AG04449 (cell line): ENCODE data around the gene OTOP3.

Experiments used
- CTCF ChIA-PET: fragments of 350-600 bp; formaldehyde crosslinking; extraction: SDS; loops from one replicate; lab custom pipeline; 2021; ENCODE audit warnings: antibody characterized with exemption; lab: Yijun Ruan, JAX
- POLR2A ChIA-PET: fragments of 400-600, 350-600 bp; formaldehyde crosslinking; extraction: SDS; loops from one replicate; lab custom pipeline; 2020; ENCODE audit warnings: antibody characterized with exemption, inconsistent platforms; lab: Yijun Ruan, JAX
- DNase-seq: peaks from one replicate; pipeline ENCODE4 v3.0.0-alpha.2; 2010; ENCODE audit warnings: low read depth, low spot score
- H3K4me3 ChIP-seq: 2 replicates; pipeline ENCODE4 v1.5.1; 2011; ENCODE audit warnings: low read depth, mild to moderate bottlenecking, control low read depth, low read length
- TF ChIP-seq, protein P1 (sequence below): IDR thresholded peaks from one replicate; pipeline ENCODE4 v1.5.1; 2011; ENCODE audit warnings: mild to moderate bottlenecking, moderate library complexity, low read length, control low read depth, inconsistent platforms; ENCODE audit not compliant: insufficient read depth; ENCODE audit errors: missing control alignments

OTOP3 gene

DNA sequence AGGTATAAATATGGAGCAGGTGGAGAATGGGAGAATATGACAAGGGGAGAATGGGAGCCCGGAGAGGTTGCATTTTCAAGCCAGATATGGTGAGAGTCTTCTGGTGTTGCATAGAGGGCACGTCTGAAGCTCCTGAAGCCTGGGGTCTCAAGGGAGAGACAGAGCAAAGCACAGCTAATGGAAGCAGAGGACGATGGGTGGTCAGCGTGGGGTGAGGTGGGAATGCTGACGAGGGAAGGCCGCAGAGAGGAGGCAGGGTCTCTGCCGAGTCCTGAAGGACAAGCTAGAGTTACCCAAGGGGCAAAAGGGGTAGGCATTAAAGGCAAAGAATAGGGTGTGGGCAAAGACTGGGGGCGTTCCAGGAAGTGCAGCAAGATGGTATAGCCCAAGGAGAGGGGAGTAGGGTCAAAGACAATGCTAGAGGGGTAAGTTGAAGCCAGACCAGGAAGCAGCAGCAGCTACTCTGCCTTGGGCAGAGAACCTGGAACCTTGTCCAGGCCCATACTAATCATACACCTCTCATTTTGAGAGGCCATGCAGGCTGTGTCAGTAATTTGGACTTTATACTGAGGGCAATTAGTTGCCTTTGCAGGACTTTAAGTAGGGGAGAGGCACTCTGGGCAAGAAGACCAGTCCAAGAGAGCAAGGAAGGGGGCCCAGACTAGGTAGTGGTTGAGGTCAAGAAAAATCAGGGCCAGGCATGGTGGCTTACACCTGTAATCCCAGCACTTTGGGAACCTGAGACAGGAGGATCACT lies 2.7 kb downstream of the OTOP3 start:
- DNase-seq: no peak
- ChIA-PET POLR2A (no interaction called here), CTCF (interaction anchor here (2.1 to 2.8 kb wide), 2 partner anchors 20 to 23 kb away, joined by 7 to 11 read pairs; no protein-coding TSS in a partner anchor)
- TF ChIP-seq, protein P1, sequence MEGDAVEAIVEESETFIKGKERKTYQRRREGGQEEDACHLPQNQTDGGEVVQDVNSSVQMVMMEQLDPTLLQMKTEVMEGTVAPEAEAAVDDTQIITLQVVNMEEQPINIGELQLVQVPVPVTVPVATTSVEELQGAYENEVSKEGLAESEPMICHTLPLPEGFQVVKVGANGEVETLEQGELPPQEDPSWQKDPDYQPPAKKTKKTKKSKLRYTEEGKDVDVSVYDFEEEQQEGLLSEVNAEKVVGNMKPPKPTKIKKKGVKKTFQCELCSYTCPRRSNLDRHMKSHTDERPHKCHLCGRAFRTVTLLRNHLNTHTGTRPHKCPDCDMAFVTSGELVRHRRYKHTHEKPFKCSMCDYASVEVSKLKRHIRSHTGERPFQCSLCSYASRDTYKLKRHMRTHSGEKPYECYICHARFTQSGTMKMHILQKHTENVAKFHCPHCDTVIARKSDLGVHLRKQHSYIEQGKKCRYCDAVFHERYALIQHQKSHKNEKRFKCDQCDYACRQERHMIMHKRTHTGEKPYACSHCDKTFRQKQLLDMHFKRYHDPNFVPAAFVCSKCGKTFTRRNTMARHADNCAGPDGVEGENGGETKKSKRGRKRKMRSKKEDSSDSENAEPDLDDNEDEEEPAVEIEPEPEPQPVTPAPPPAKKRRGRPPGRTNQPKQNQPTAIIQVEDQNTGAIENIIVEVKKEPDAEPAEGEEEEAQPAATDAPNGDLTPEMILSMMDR: no peak
- H3K4me3 ChIP-seq: no peak overlapping the region

DNA sequence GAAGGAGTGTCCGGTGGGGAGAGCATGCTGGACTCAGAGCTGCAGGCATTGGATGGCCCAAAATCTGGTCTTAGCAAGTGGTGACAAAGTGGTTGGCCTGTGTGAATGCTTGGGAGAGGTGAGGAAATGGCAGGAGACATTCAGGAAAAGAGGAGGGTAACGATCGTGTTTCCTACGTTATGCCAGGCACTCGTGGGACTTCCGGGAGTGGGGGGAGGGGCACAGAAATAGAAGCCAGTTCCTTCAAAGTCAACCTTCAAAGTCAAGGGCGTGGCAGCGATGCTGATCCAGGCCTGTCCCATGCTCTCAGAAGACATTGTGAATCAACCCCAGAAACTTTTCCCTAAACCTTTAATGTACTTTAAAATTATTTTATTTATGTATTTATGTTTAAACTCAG lies 3.8 kb downstream of the OTOP3 start:
- ChIA-PET CTCF (interaction anchor here (0.8 to 2.8 kb wide), 5 partner anchors 10 to 22 kb away, joined by 3 to 11 read pairs (median 3); partner anchors contain the start of gene OTOP2), POLR2A (no interaction called here)
- TF ChIP-seq, protein P1: no peak
- no peak for DNase-seq
- no peak overlapping the region for H3K4me3 ChIP-seq

GRCh38 chr17:74941128-74941725 lies 5.5 kb downstream of the OTOP3 start:
- ChIA-PET CTCF (no interaction called here), POLR2A (no interaction called here)
- H3K4me3 ChIP-seq: no peak overlapping the region
- no peak for DNase-seq
- TF ChIP-seq, protein P1: no peak

DNA sequence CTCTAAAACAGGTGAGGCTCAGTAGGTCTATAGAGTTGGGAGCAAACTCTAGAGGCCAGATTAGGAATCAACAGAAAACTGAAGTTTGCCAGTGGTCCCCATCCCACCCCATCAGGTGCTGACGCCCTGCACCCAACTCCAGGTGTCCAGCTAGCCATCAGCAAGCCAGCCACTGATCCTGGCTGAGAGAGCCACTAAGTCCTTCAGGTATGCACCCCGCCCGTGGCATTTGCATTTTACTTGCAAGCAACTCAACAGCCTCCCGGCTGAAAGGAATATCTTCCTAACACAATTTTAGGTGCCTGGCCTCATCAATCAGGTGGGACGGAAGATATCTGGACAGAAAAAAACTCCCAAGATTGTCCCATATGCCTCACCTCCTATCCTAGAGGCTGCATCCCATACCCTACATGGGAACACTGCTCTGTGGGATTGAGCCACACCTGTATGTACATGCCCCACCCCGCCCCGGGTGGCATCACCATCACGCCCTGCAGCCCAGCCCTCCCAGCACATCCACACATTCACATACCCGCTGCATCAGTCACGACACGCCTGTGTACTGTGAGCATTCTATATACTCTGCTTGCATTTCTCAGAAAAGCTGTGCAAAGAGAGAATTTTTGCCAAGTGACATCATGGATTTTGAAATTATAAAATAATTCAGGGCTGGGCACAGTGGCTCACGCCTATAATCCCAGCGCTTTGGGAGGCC lies 8.3 kb downstream of the OTOP3 start:
- TF ChIP-seq, protein P1: no peak
- CTCF ChIA-PET: interaction anchor here (1.9 to 2.7 kb wide), 2 partner anchors 13 to 17 kb away, joined by 9 to 11 read pairs; no protein-coding TSS in a partner anchor
- no peak overlapping the region for H3K4me3 ChIP-seq
- no peak for DNase-seq
- POLR2A ChIA-PET: no interaction called here

DNA sequence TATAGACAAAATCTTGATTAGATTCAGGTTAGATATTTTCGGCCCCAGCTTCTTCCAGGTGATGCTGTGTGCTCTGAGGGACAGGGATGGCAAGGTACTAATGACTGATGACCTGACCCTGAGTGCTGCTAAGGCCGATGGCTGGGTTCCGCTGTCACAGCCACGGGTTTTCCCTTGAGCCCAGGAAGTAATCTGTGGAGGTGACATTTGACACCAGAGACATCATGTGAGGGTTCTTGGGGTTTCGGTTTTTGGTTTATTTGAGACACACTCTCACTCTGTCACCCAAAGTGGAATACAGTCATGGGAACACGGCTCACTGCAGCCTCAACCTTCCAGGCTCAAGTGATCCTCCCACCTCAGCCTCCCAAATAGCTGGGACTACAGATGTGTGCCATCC lies 9.8 kb downstream of the OTOP3 start:
- no peak overlapping the region for H3K4me3 ChIP-seq
- TF ChIP-seq, protein P1: no peak
- CTCF ChIA-PET: interaction anchor here (0.7 to 2.7 kb wide), 3 partner anchors 10 to 15 kb away, joined by 3 to 11 read pairs (median 9); no protein-coding TSS in a partner anchor
- DNase-seq: no peak
- POLR2A ChIA-PET: no interaction called here
